Heart left ventricle (tissue), 16 donors: Measurements from ENCODE around the gene CD247. TPM values are rescaled to one million over a fixed set of nuclear protein-coding genes. Genes with fewer than 3 reads are reported as not detected.

Source experiments
- ATAC-seq, 4 donors: fragments of 200-7000 bp; cut with Tn5 transposase; one replicate each; pipeline ENCODE4 v1.9.1; 2020 to 2022; ENCODE audit warnings: moderate library complexity in 4 of 4, mild to moderate bottlenecking in 3 of 4, moderate number of reproducible peaks in 1 of 4
- DNase-seq, 5 donors: peaks; one replicate each; pipeline ENCODE4 v3.0.0-alpha.2; 2020
- H3K27ac ChIP-seq, 12 donors: fragments of 200-600 bp; sonication (generic) in 4 of 12; one replicate each; pipeline versions ENCODE4 v1.5.0 to v1.8.0; 2016 to 2022; ENCODE audit warnings: mild to moderate bottlenecking in 2 of 12
- H3K27me3 ChIP-seq, 9 donors: fragments of 200-600 bp; sonication (generic) in 2 of 9; one replicate each; pipeline versions ENCODE4 v1.5.1 to v1.8.0; 2016 to 2022; ENCODE audit warnings: mild to moderate bottlenecking in 3 of 9
- H3K36me3 ChIP-seq, 9 donors: fragments of 200-600 bp; sonication (generic) in 2 of 9; one replicate each; pipeline versions ENCODE4 v1.5.0 to v1.8.0; 2018 to 2022; ENCODE audit warnings: mild to moderate bottlenecking in 2 of 9
- H3K4me1 ChIP-seq, 12 donors: fragments of 200-600 bp; sonication (generic) in 4 of 12; one replicate each; pipeline versions ENCODE4 v1.5.0 to v1.8.0; 2016 to 2022; ENCODE audit warnings: mild to moderate bottlenecking in 3 of 12
- H3K4me3 ChIP-seq, 12 donors: fragments of 200-600 bp; sonication (generic) in 4 of 12; one replicate each; pipeline versions ENCODE4 v1.5.0 to v1.8.0; 2017 to 2022; ENCODE audit warnings: mild to moderate bottlenecking in 9 of 12, moderate library complexity in 4 of 12
- H3K9me3 ChIP-seq, 12 donors: fragments of 200-600 bp; sonication (generic) in 4 of 12; one replicate each; pipeline versions ENCODE4 v1.5.0 to v1.8.0; 2016 to 2022; ENCODE audit warnings: mild to moderate bottlenecking in 1 of 12
- CTCF ChIP-seq, 12 donors: fragments of 200-600 bp; sonication (generic) in 4 of 12; IDR thresholded peaks; one replicate each; pipeline versions ENCODE4 v1.5.0 to v1.8.0; 2018 to 2022; ENCODE audit warnings: antibody characterized with exemption in 12 of 12, mild to moderate bottlenecking in 5 of 12
- POLR2A ChIP-seq, 2 donors: fragments of 450-650 bp; IDR thresholded peaks; one replicate each; pipeline ENCODE4 v1.6.1; 2017; ENCODE audit warnings: antibody characterized with exemption in 2 of 2, mild to moderate bottlenecking in 2 of 2, moderate library complexity in 2 of 2
- WGBS, 4 donors: extraction: QIAGEN DNeasy Blood & Tissue Kit in 2 of 4; methylation state at CpG; one replicate each; pipeline versions ENCODE4 v1.1.5 to v1.1.7; 2013 to 2018; 5-methylcytosine and 5-hydroxymethylcytosine counted together
- intact Hi-C, 10 donors: fragments of 100-400 bp; cut with DNase I; formaldehyde crosslinking; loops; one replicate each; pipeline versions ENCODE4 v1.11.1 to v1.14.2; 2022
- polyA plus RNA-seq, 2 donors: library from polyadenylated mRNA; stranded (reverse); fragments of 200-250 nt; gene quantifications; one replicate each; pipeline ENCODE4 v1.2.3, GENCODE V29; 2013
- total RNA-seq, 9 donors: library from RNA; depleted of rRNA in 2 of 9; stranded (reverse); fragments of >200 nt in 2 of 9; fragmentation: NEBNext Ultra II Directional in 3 of 9; extraction: Animal tissue kit (Norgen Biotek cat#: 25700) in 3 of 9; gene quantifications; one replicate each; pipeline versions ENCODE4 v1.1.0 to v1.2.4, GENCODE V29; 2016 to 2023
- donor health status: ischemic (EF 13 %, LVEDD 7.1; RV severe dilation, severe dysfunction).
- donor health status: healthy with polysubstance abuse.
- donor health status: DM: no; HTN: yes; CAD: no.
- donor health status: DM: no; HTN: no; CAD: no.
- donor health status: ischemic (EF 25% LVEDD 6.9; RV normal size, moderate dysfunction).
- donor health status: ischemic (EF 25% LVEDD 5.7; RV mildly dilated, moderate dysfunction).
- donor health status: healthy.
- donor health status: DM: yes; HTN: yes; CAD: no.
- donor health status: ischemic (EF 35%, LVEDD 5.7; RV mildly dilated, moderate dysfunction).
- donor health status: nonischemic (EF 11% LVEDD 7.7; RV severe dilation, severe dysfunction).
- donor health status: DM: yes; HTN: yes; CAD: no.
- donor health status: PGD.
- donor health status: ischemic (EF 29% LVEDD 5.4; RV normal size, mild dysfunction).
- donor health status: nonischemic (EF 23%, LVEDD 6.1; RV moderate dilation, normal function).

Gene CD247
- total and polyA plus RNA-seq, 11 donors, result 0.19 to 7.6 (median 0.47) TPM; not detected in 1

DNA sequence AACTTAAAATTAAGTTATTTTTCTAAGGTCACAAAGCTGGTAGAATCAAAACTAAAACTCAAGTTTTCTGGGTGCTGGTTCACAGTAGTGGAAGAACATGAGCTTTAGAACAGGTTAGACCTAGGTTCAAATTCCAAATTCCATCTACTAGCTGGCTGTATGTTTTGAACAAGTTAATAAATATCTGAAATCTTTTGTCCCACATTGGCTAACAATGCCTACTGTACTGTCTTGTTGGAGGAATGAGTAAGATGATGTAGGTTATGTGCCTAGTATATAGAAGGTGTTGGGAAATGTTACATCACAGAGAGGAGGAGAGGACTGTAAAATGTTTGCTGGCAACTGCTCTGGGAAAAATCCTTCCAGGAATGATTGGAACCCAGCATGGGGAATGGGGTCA is 14.0 kb upstream of the CD247 start:
- TF ChIP-seq CTCF (IDR thresholded peaks at IDR 0.05) (no peak), POLR2A (IDR thresholded peaks at IDR 0.05) (no peak)
- Histone ChIP-seq H3K27me3 (no peaks in the 10 kb centered on the region), H3K4me3 (no peak overlapping the region), H3K4me1 (peaks cover 0 to 8% (median 0%) of the 10 kb centered on the region in 12 donors), H3K9me3 (no peaks in the 10 kb centered on the region), H3K36me3 (no peaks in the 10 kb centered on the region), H3K27ac (no peak overlapping the region)
- intact Hi-C loops, result loop anchor here (2.0 to 10.0 kb wide), 14 partner anchors 75 to 468 kb away; no protein-coding TSS in a partner anchor
- DNase-seq, result no peak
- no peak for ATAC-seq

DNA sequence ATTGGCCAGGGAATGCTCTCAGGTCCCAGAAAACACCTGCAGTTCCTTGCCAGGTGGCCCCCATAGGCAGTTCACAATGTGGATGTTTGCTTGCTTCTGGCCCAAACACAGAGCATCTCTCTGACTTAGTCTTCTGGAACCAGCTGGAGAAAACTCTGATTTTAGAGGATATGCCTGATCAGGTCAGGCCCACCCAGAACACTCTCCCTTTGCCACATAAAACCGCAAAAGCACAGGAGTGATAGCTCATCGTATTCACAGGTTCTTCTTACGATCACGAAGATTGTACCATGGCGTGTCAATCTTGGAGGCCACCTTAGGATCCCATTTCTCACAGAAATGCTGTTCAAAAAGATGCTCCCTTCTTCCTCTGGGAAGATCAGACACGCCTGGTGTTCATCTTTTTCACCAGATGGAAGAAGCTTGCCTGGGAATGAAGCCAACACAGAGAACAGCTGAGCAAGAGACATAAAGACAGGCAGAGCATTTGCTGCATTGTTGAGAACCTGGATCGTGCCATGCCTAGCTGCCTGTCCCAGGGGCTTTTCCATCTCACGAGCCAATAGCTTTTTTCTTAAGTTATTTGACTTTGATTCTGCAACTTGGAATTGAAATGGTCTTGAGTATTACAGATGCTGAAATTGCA is 11.6 kb upstream of the CD247 start:
- Histone ChIP-seq H3K36me3 (no peaks in the 10 kb centered on the region), H3K27me3 (no peaks in the 10 kb centered on the region), H3K9me3 (no peaks in the 10 kb centered on the region), H3K27ac (no peak overlapping the region), H3K4me3 (no peak overlapping the region), H3K4me1 (peaks cover 0 to 8% (median 0%) of the 10 kb centered on the region in 12 donors)
- no peak for DNase-seq
- WGBS, 4 donors, result 74 to 81% (median 78%) methylated on average over 8 of the region's 8 CpGs
- intact Hi-C loops, result loop anchor here (5.0 to 10.0 kb wide), 12 partner anchors 73 to 465 kb away; no protein-coding TSS in a partner anchor
- TF ChIP-seq CTCF (IDR thresholded peaks at IDR 0.05) (no peak), POLR2A (IDR thresholded peaks at IDR 0.05) (no peak)
- ATAC-seq, result no peak

DNA sequence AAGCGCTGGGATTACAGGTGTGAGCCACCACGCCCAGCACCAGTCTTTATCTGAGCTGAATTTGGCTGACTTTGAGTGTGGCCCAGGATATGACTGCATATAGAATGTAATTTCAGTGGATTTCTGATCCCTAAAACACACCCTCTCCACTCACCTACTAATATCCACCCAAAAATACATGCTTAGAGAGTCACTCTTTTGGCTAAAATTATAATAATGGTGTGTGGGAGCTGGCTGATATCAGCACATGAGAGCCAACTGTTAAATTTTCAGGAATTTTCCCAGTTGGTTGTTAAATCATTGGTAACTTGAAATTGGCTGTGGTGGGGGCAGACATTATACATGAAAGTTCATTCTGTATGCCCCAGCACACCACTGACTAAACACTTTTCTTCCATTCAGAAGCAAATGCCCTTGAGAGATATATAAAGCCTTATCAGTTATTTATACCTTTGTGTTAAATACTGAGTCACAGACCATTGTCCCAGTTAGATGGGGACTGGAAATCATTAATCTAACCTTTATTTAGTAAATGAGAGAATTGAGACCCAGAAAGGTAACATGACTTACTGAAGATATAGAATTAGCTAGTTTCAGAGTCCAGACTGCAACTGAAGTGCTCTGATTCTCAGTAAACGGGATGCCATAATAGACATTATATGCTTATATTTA is 9.9 kb upstream of the CD247 start:
- 80 to 96% (median 93%) methylated on average over 3 of the region's 3 CpGs for WGBS, 4 donors
- TF ChIP-seq CTCF (IDR thresholded peaks at IDR 0.05) (no peak), POLR2A (IDR thresholded peaks at IDR 0.05) (no peak)
- intact Hi-C loops, result loop anchor here in 1 of 10 donors (5.0 kb wide), 1 partner anchor 71 kb away; no protein-coding TSS in a partner anchor

DNA sequence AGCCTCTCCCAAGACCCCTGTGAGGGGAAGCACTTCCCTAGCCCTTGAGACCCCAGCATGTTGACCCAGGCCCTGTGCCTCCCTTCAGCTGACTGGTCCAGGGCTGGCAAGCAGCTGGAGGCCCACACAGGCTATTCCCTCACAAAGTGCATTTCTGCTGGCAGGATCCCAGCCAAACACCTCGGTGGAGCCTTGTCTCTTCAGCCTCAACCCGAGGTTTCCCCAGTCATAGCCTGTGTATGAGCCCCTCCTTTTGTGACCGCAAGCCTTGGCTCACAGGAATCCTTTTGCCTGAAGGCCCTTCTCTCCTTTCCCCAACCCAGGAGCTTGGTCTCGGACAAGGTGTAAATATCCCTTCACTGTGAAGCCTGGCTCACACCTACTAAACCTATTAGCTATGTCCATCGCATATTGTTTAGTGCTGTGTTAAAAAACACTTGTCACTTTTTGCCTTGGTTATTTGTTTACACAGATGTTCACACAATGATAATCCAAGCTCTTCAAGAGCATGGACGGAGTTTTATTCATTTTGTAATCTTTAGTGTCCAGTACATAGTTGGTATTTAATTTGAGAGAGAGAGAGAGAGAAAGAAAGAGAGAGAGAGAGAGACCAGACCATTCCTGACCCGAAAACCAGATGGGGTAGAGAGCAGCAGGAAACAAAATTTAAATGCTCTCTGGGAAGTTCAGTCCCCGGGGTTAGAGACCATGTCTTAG is 8.5 kb upstream of the CD247 start:
- Histone ChIP-seq H3K27me3 (no peaks in the 10 kb centered on the region), H3K9me3 (peaks cover 0 to 19% (median 0%) of the 10 kb centered on the region in 12 donors), H3K27ac (no peak overlapping the region), H3K4me1 (no peaks in the 10 kb centered on the region), H3K4me3 (no peak overlapping the region), H3K36me3 (no peaks in the 10 kb centered on the region)
- no peak for ATAC-seq
- WGBS, 4 donors, result 64 to 73% (median 66%) methylated on average over 8 of the region's 8 CpGs
- no peak for TF ChIP-seq CTCF (IDR thresholded peaks at IDR 0.05)
- TF ChIP-seq POLR2A (IDR thresholded peaks at IDR 0.05), result no peak
- intact Hi-C loops, result loop anchor here in 1 of 10 donors (5.0 kb wide), 1 partner anchor 70 kb away; no protein-coding TSS in a partner anchor
- DNase-seq, result no peak

More for the DNA sequence above, 9.9 kb upstream of the CD247 start:
- DNase-seq (no peak), ATAC-seq (no peak)
- H3K4me1 ChIP-seq, result peaks cover 0 to 2% (median 0%) of the 10 kb centered on the region in 12 donors
- peaks cover 0 to 10% (median 0%) of the 10 kb centered on the region in 12 donors for H3K9me3 ChIP-seq
- H3K27me3 ChIP-seq, result no peaks in the 10 kb centered on the region
- H3K36me3 ChIP-seq, result no peaks in the 10 kb centered on the region
- no peak overlapping the region for H3K4me3 ChIP-seq
- no peak overlapping the region for H3K27ac ChIP-seq
